GM12878 (cell line): ENCODE measurements around the gene TMEM132D.

Source experiments
- CBX5 ChIP-seq: sonication (generic); IDR thresholded peaks from 2 replicates; pipeline ENCODE4 v1.6.1; 2016; ENCODE audit warnings: low read depth, moderate library complexity, mild to moderate bottlenecking, inconsistent platforms
- CTCF ChIP-seq, 3 experiments: IDR thresholded peaks in 2 of 3; conservative IDR thresholded peaks in 1 of 3; 2 replicates each; pipeline ENCODE4 v1.5.1; 2011; ENCODE audit warnings: low read depth in 3 of 3, low read length in 3 of 3, mild to moderate bottlenecking in 3 of 3, control low read depth in 2 of 3, moderate library complexity in 2 of 3, inconsistent platforms in 1 of 3, mixed read lengths in 1 of 3; ENCODE audit not compliant: control insufficient read depth in 2 of 3, insufficient read depth in 1 of 3; ENCODE audit errors: extremely low read depth in 1 of 3
- EP300 ChIP-seq, 2 experiments: fragments of 150-350 bp in 1 of 2; IDR thresholded peaks; 2 replicates each; pipeline ENCODE4 v1.6.1; 2011 to 2012; ENCODE audit warnings: low read depth in 2 of 2, low read length in 2 of 2, borderline replicate concordance in 1 of 2, improper control_type of control experiment in 1 of 2, inconsistent platforms in 1 of 2; ENCODE audit not compliant: control insufficient read depth in 1 of 2
- FOXM1 ChIP-seq: IDR thresholded peaks from 2 replicates; pipeline ENCODE4 v1.6.1; 2012; ENCODE audit warnings: low read depth, mild to moderate bottlenecking, inconsistent platforms, low read length, moderate library complexity
- POLR2AphosphoS5 ChIP-seq: IDR thresholded peaks from 2 replicates; pipeline ENCODE4 v1.6.1; 2011; ENCODE audit warnings: mild to moderate bottlenecking, low read length, inconsistent platforms
- POU2F2 ChIP-seq: IDR thresholded peaks from 3 replicates; pipeline ENCODE4 v1.6.1; 2011; ENCODE audit warnings: low read depth, mild to moderate bottlenecking, low read length, borderline replicate concordance
- REST ChIP-seq: IDR thresholded peaks from 2 replicates; pipeline ENCODE4 v1.6.1; 2012; ENCODE audit warnings: mild to moderate bottlenecking, low read depth, low read length
- SIN3A ChIP-seq: IDR thresholded peaks from 2 replicates; pipeline ENCODE4 v1.6.1; 2012; ENCODE audit warnings: low read depth, low read length, improper control_type of control experiment
- USF2 ChIP-seq: IDR thresholded peaks from 2 replicates; pipeline ENCODE4 v1.6.1; 2011; ENCODE audit warnings: low read depth, low read length, improper control_type of control experiment, borderline replicate concordance
- ZNF274 ChIP-seq: IDR thresholded peaks from one replicate; pipeline ENCODE4 v1.8.0; 2011; ENCODE audit not compliant: insufficient read length, insufficient read depth
- TF ChIP-seq, protein P1 (sequence below): IDR thresholded peaks from 2 replicates; pipeline ENCODE4 v1.6.1; 2012; ENCODE audit warnings: low read depth, low read length, improper control_type of control experiment
- TF ChIP-seq, protein P2 (sequence below): fragments of 450-650 bp; conservative IDR thresholded peaks from 2 replicates; pipeline ENCODE4 v1.6.1; 2017; ENCODE audit warnings: mild to moderate bottlenecking, moderate library complexity
- TF ChIP-seq, protein P3 (sequence below): IDR thresholded peaks from 2 replicates; pipeline ENCODE4 v1.6.1; 2011; ENCODE audit warnings: borderline replicate concordance, low read depth, mild to moderate bottlenecking, moderate library complexity, mixed read lengths, low read length; ENCODE audit not compliant: insufficient read depth; ENCODE audit errors: extremely low read length

GRCh38 chr12:129868575-129868974 is 35.2 kb downstream of the TMEM132D start:
- TF ChIP-seq POLR2AphosphoS5, result no peak
- no peak for TF ChIP-seq SIN3A
- TF ChIP-seq USF2, result no peak
- no peak for TF ChIP-seq CTCF (IDR thresholded peaks at IDR 0.05 in 2 of 3, conservative IDR thresholded peaks at IDR 0.05 in 1 of 3; ENCODE audit: control insufficient read depth in 2 of 3, extremely low read depth in 1 of 3, insufficient read depth in 1 of 3, low read depth in 3 of 3, low read length in 3 of 3)
- no peak for TF ChIP-seq ZNF274
- no peak for TF ChIP-seq FOXM1
- TF ChIP-seq POU2F2, result no peak
- no peak for TF ChIP-seq EP300 (IDR thresholded peaks at IDR 0.05; ENCODE audit: borderline replicate concordance in 1 of 2, control insufficient read depth in 1 of 2, low read depth in 2 of 2, low read length in 2 of 2)
- TF ChIP-seq, protein P1, sequence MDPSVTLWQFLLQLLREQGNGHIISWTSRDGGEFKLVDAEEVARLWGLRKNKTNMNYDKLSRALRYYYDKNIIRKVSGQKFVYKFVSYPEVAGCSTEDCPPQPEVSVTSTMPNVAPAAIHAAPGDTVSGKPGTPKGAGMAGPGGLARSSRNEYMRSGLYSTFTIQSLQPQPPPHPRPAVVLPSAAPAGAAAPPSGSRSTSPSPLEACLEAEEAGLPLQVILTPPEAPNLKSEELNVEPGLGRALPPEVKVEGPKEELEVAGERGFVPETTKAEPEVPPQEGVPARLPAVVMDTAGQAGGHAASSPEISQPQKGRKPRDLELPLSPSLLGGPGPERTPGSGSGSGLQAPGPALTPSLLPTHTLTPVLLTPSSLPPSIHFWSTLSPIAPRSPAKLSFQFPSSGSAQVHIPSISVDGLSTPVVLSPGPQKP, result no peak
- TF ChIP-seq, protein P2, sequence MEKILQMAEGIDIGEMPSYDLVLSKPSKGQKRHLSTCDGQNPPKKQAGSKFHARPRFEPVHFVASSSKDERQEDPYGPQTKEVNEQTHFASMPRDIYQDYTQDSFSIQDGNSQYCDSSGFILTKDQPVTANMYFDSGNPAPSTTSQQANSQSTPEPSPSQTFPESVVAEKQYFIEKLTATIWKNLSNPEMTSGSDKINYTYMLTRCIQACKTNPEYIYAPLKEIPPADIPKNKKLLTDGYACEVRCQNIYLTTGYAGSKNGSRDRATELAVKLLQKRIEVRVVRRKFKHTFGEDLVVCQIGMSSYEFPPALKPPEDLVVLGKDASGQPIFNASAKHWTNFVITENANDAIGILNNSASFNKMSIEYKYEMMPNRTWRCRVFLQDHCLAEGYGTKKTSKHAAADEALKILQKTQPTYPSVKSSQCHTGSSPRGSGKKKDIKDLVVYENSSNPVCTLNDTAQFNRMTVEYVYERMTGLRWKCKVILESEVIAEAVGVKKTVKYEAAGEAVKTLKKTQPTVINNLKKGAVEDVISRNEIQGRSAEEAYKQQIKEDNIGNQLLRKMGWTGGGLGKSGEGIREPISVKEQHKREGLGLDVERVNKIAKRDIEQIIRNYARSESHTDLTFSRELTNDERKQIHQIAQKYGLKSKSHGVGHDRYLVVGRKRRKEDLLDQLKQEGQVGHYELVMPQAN, result no peak
- TF ChIP-seq CBX5, result no peak
- no peak for TF ChIP-seq REST
- TF ChIP-seq, protein P3, sequence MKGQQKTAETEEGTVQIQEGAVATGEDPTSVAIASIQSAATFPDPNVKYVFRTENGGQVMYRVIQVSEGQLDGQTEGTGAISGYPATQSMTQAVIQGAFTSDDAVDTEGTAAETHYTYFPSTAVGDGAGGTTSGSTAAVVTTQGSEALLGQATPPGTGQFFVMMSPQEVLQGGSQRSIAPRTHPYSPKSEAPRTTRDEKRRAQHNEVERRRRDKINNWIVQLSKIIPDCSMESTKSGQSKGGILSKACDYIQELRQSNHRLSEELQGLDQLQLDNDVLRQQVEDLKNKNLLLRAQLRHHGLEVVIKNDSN, result no peak
